DMS 273 (cell line): ENCODE data around the gene FAM98B.

Source experiments
- DNase-seq: peaks from one replicate; lab custom pipeline; 2025; ENCODE audit not compliant: unreplicated experiment; lab: John Stamatoyannopoulos, UW

FAM98B gene

DNA sequence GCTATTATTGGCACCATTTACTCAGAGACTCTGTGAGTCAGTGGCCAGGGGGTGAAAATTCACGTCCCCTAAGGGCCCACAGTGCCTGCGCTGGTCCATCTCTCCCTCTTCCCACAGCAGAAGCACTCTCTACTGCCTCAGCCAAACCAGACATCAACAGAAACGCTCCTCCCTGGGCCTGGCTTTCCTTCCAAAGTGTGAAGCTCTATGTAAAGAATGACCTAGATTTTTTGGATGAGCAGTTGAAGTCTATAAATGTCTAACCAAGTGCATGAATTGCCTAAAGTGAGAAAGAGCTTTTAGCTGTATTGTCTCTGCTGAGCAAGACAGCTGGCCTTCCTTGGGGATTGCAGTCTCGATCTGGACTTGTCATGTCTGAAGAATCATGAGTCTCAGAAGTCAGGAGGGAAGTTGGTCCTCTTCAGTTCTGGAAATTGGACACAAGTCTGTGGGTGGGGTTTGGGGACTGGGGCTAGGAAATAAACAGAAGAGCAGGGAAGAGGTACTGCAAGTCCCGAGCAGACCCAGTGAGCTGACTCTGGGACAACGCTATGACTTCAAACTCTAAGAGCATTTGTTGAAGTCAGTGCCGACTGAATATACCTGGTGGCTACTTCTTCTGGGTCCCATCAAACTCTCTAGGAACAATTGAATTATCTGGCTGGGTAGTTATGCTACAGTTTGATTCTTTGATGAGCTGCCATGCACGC lies 81.7 kb downstream of the FAM98B start:
- DNase-seq: no peak

DNA sequence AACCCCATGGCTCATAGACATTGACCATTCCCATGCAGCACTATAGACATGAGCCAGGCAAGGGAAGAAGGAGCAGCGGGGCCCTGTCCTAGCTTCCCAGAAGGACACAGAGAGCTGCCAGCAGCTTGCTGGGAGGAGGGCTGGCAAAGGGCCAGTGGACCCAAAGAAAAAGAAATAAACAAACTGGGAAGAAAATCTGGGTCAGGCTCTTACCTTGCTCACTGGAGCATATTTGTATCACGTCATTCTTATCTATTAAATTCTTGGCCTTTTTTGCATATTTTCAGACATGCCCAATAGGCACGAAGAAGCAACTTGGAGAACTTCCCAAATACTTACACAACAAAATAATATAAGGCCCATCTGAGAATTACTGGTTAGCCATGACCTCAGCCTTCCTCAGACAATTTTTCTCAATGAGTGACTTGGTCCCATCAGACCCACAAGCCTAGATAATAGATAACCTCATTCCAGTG lies 82.3 kb downstream of the FAM98B start:
- DNase-seq: peak; percentile 49
